ENCODE results near the gene PNPLA5.

Gene PNPLA5

GRCh38 chr22:43830931-43831560 is 60.8 kb downstream of the PNPLA5 start:
- TF ChIP-seq CTCF (IDR thresholded peaks at IDR 0.05; ENCODE audit: low read depth, low read length) = no peak
- no peak overlapping the region for H3K4me3 ChIP-seq (ENCODE audit: low read depth, low read length)

GRCh38 chr22:43829904-43830851 is 61.6 kb downstream of the PNPLA5 start:
- no peak overlapping the region for H3K4me3 ChIP-seq (ENCODE audit: low read depth, low read length)
- TF ChIP-seq CTCF (IDR thresholded peaks at IDR 0.05; ENCODE audit: low read depth, low read length) = no peak
